Stimulated activated CD4-positive, alpha-beta T cell treated with anti-CD3 and anti-CD28 coated beads, Interleukin-4, amount 100 ng/mL, for 4 hours (primary cell): ENCODE results near the gene AZGP1.
"Not testable (repeated sequence)": the region's sequence is repeated elsewhere in the genome, so short reads cannot be mapped to it uniquely, and the experiment has no call there.

Experiments used
- DNase-seq, 2 experiments: peaks; one replicate each; pipeline ENCODE4 v3.0.0-alpha.2; 2020

The AZGP1 gene

GRCh38 chr7:99975782-99976521 is at the start of gene AZGP1:
TSS of gene AZGP1 (minus strand) at chr7:99976031. CDS start at chr7:99976020, 11 bp downstream.
- DNase-seq: no peak

- DNase-seq: no peak
These were observed 48.3 kb upstream of the AZGP1 start for GRCh38 chr7:100024020-100024619.

- no peak for DNase-seq
These were observed 47.7 kb upstream of the AZGP1 start for GRCh38 chr7:100023526-100023925.

GRCh38 chr7:100022621-100023020 is 46.8 kb upstream of the AZGP1 start:
- no peak for DNase-seq

- DNase-seq: no peak
These were observed 45.5 kb upstream of the AZGP1 start for GRCh38 chr7:100021297-100021696.

GRCh38 chr7:100019908-100020307 is 44.1 kb upstream of the AZGP1 start:
- no peak for DNase-seq

GRCh38 chr7:100017875-100018274 is 42.0 kb upstream of the AZGP1 start:
- DNase-seq: no peak

- DNase-seq: no peak
These were observed 41.5 kb upstream of the AZGP1 start for GRCh38 chr7:100017300-100017699.

GRCh38 chr7:100016215-100016901 is 40.5 kb upstream of the AZGP1 start:
- no peak for DNase-seq

GRCh38 chr7:100015232-100016214 is 39.7 kb upstream of the AZGP1 start, which contains the start of gene ZKSCAN1:
TSS of gene ZKSCAN1 (plus strand) at chr7:100015596. CDS start at chr7:100023507, 7,911 bp downstream.
- DNase-seq: peak; percentile 77 to 84

- peak; percentile 21 to 60 for DNase-seq
These were observed 37.5 kb upstream of the AZGP1 start for GRCh38 chr7:100013328-100013676.

- DNase-seq: not testable (repeated sequence)
These were observed 36.8 kb upstream of the AZGP1 start for GRCh38 chr7:100012385-100013327.

GRCh38 chr7:100011516-100011915 is 35.7 kb upstream of the AZGP1 start:
- no peak for DNase-seq

GRCh38 chr7:100010901-100011300 is 35.1 kb upstream of the AZGP1 start:
- no peak for DNase-seq

- not testable (repeated sequence) for DNase-seq
These were observed 34.1 kb upstream of the AZGP1 start for GRCh38 chr7:100009952-100010351.

- DNase-seq: no peak
These were observed 32.7 kb upstream of the AZGP1 start for GRCh38 chr7:100008525-100008924.

- no peak for DNase-seq
These were observed 32.1 kb upstream of the AZGP1 start for GRCh38 chr7:100007887-100008286.

GRCh38 chr7:100003711-100004661 is 28.2 kb upstream of the AZGP1 start:
- no peak for DNase-seq

GRCh38 chr7:100000239-100000638 is 24.4 kb upstream of the AZGP1 start:
- DNase-seq: no peak

- DNase-seq: peak; percentile 52 to 53
These were observed 21.8 kb upstream of the AZGP1 start for GRCh38 chr7:99997545-99998137.
